Mesothelial cell of epicardium (in vitro differentiated cells): ENCODE measurements around the gene ELMO1. TPM values are rescaled to one million over a fixed set of nuclear protein-coding genes. Genes with fewer than 3 reads are reported as not detected.

Experiments
- DNase-seq, 2 experiments: peaks; one replicate each; pipeline ENCODE4 v3.0.0; 2021; ENCODE audit warnings: low spot score in 2 of 2; ENCODE audit not compliant: unreplicated experiment in 2 of 2
- H3K27ac Mint-ChIP-seq: 2 replicates; pipeline ENCODE4 v1.8.0; 2021; ENCODE audit warnings: mixed read lengths
- H3K27me3 Mint-ChIP-seq: 2 replicates; pipeline ENCODE4 v1.8.0; 2021; ENCODE audit warnings: low read depth, mixed read lengths
- H3K36me3 Mint-ChIP-seq: 2 replicates; pipeline ENCODE4 v1.8.0; 2021; ENCODE audit warnings: mixed read lengths
- H3K4me1 Mint-ChIP-seq: 2 replicates; pipeline ENCODE4 v1.8.0; 2021; ENCODE audit warnings: mixed read lengths
- H3K4me3 Mint-ChIP-seq: 2 replicates; pipeline ENCODE4 v1.8.0; 2021; ENCODE audit warnings: mild to moderate bottlenecking, moderate library complexity, mixed read lengths
- H3K9me3 Mint-ChIP-seq: 2 replicates; pipeline ENCODE4 v1.8.0; 2021; ENCODE audit warnings: mixed read lengths
- CTCF ChIP-seq: fragments of 200-600 bp; sonication (generic); IDR thresholded peaks from one replicate; pipeline ENCODE4 v1.5.0; 2021; ENCODE audit warnings: antibody characterized with exemption; ENCODE audit not compliant: unreplicated experiment
- total RNA-seq: library from RNA; stranded (reverse); gene quantifications from 3 replicates; pipeline ENCODE4 v1.2.1, GENCODE V29; 2021

Gene ELMO1
- total RNA-seq, 1 donor from 2014 or later, result 9.6 TPM

- Mint-ChIP-seq H3K4me3 (no peak overlapping the region), H3K9me3 (peaks cover 14% of the 10 kb centered on the region), H3K27me3 (peaks cover 5% of the 10 kb centered on the region), H3K4me1 (peaks cover 52% of the 10 kb centered on the region), H3K36me3 (peaks cover 4% of the 10 kb centered on the region), H3K27ac (no peak overlapping the region)
- DNase-seq, result no peak
- TF ChIP-seq CTCF, result no peak
Observed at GRCh38 chr7:37284285-37284684, 164.4 kb downstream of the ELMO1 start.

GRCh38 chr7:37283716-37284115 is 164.9 kb downstream of the ELMO1 start:
- TF ChIP-seq CTCF, result no peak
- Mint-ChIP-seq H3K4me1 (peaks cover 46% of the 10 kb centered on the region), H3K27me3 (peaks cover 5% of the 10 kb centered on the region), H3K4me3 (no peak overlapping the region), H3K36me3 (peaks cover 6% of the 10 kb centered on the region), H3K9me3 (peaks cover 14% of the 10 kb centered on the region), H3K27ac (no peak overlapping the region)
- DNase-seq, result no peak

GRCh38 chr7:37282927-37283326 is 165.7 kb downstream of the ELMO1 start:
- DNase-seq, result no peak
- H3K27ac Mint-ChIP-seq, result no peak overlapping the region

GRCh38 chr7:37282093-37282444 is 166.6 kb downstream of the ELMO1 start:
- Mint-ChIP-seq H3K4me3 (no peak overlapping the region), H3K4me1 (peaks cover 35% of the 10 kb centered on the region), H3K27me3 (peaks cover 5% of the 10 kb centered on the region), H3K36me3 (peaks cover 6% of the 10 kb centered on the region), H3K9me3 (peaks cover 14% of the 10 kb centered on the region), H3K27ac (no peak overlapping the region)
- no peak for TF ChIP-seq CTCF
- DNase-seq, result no peak

More at GRCh38 chr7:37282927-37283326, 165.7 kb downstream of the ELMO1 start:
- no peak for TF ChIP-seq CTCF
- peaks cover 42% of the 10 kb centered on the region for H3K4me1 Mint-ChIP-seq
- peaks cover 6% of the 10 kb centered on the region for H3K36me3 Mint-ChIP-seq
- peaks cover 14% of the 10 kb centered on the region for H3K9me3 Mint-ChIP-seq
- no peak overlapping the region for H3K4me3 Mint-ChIP-seq
- H3K27me3 Mint-ChIP-seq, result peaks cover 5% of the 10 kb centered on the region

GRCh38 chr7:37281368-37282092 is 167.1 kb downstream of the ELMO1 start:
- DNase-seq, result no peak
- H3K27ac Mint-ChIP-seq, result no peak overlapping the region
- peaks cover 14% of the 10 kb centered on the region for H3K9me3 Mint-ChIP-seq
- peaks cover 34% of the 10 kb centered on the region for H3K4me1 Mint-ChIP-seq
- H3K36me3 Mint-ChIP-seq, result peaks cover 6% of the 10 kb centered on the region
- H3K27me3 Mint-ChIP-seq, result peaks cover 5% of the 10 kb centered on the region
- no peak for TF ChIP-seq CTCF
- H3K4me3 Mint-ChIP-seq, result no peak overlapping the region
